ENCODE data around the gene P2RX4.
"Not testable (repeated sequence)": the region's sequence is repeated elsewhere in the genome, so short reads cannot be mapped to it uniquely, and the experiment has no call there.

P2RX4 gene

DNA sequence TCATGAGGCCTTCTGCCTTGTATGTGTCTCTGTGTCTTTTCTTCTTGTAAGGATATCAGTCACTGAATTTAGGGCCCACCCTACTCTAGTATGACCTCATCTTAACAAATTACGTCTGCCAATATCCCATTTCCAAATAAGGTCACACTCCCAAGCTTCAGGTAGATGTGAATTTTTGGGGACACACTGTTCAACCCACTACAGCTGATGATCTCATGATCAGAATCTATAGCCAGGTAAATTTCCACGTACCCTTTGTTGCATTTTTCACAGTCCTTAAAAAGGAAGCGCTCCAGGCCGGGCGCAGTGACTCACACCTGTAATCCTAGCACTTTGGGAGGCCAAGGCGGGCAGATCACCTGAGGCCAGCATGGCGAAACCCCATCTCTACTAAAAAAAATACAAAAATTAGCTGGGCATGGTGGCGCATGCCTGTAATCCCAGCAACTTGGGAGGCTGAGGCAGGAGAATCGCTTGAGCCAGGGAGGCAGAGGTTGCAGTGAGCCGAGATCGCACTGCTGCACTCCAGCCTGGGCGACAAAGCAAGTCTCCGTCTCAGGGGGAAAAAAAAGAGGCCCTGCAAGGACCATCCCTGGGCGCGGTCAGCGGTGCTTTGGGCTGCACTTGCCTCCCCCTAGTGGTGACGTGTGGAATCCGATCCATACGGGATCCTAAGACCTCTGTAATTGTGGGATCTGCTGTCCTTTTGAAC lies 20.1 kb downstream of the P2RX4 start:
- DNase-seq (ENCODE audit: low read depth in 2 of 2): peak; percentile 81 to 84
- not testable (repeated sequence) for H3K4me3 ChIP-seq (replicated peaks in 1 of 2; ENCODE audit: low read depth in 2 of 2, low read length in 2 of 2)
- TF ChIP-seq, protein P1, sequence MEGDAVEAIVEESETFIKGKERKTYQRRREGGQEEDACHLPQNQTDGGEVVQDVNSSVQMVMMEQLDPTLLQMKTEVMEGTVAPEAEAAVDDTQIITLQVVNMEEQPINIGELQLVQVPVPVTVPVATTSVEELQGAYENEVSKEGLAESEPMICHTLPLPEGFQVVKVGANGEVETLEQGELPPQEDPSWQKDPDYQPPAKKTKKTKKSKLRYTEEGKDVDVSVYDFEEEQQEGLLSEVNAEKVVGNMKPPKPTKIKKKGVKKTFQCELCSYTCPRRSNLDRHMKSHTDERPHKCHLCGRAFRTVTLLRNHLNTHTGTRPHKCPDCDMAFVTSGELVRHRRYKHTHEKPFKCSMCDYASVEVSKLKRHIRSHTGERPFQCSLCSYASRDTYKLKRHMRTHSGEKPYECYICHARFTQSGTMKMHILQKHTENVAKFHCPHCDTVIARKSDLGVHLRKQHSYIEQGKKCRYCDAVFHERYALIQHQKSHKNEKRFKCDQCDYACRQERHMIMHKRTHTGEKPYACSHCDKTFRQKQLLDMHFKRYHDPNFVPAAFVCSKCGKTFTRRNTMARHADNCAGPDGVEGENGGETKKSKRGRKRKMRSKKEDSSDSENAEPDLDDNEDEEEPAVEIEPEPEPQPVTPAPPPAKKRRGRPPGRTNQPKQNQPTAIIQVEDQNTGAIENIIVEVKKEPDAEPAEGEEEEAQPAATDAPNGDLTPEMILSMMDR (IDR thresholded peaks at IDR 0.05; ENCODE audit: low read depth, low read length): peak; percentile 94

DNA sequence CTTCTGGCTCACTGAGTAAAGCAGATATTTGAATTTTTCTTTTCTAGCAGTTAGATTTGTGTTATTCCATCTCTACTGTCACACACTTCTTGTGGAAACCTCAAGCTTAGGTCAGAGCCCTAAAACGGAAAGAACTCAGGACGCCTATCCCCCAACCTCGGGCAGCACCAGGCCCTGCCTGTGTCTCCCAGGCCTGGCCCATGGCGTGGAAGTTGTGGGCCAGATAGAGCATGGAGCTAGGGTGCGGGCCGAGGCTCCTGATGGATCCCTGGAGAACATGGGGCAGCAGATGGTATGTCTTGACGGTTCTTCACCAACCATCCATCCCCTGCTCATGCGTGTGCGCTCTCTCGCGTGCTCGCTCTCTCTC lies 20.6 kb downstream of the P2RX4 start:
- TF ChIP-seq, protein P1 (IDR thresholded peaks at IDR 0.05; ENCODE audit: low read depth, low read length): no peak
- H3K4me3 ChIP-seq (replicated peaks in 1 of 2; ENCODE audit: low read depth in 2 of 2, low read length in 2 of 2): no peak overlapping the region
- no peak for DNase-seq (ENCODE audit: low read depth in 2 of 2)

DNA sequence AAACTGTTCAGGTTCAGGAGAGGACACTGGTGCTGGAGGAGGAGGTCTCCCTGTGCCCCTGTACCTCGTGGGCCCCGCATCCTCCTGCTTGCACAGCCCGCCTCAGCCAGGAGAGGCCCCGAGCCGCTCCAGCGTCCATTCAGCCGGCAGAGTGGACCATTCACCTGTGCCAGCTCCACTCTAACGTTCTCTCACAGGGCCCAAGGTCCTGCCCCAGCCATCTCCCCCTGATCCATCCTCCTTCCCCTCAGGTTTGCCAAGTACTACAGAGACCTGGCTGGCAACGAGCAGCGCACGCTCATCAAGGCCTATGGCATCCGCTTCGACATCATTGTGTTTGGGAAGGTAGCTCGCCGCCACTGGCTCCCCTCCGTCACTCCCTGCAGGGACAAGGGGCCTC lies 22.2 kb downstream of the P2RX4 start:
- no peak overlapping the region for H3K4me3 ChIP-seq (replicated peaks in 1 of 2; ENCODE audit: low read depth in 2 of 2, low read length in 2 of 2)
- TF ChIP-seq, protein P1 (IDR thresholded peaks at IDR 0.05; ENCODE audit: low read depth, low read length): no peak

DNA sequence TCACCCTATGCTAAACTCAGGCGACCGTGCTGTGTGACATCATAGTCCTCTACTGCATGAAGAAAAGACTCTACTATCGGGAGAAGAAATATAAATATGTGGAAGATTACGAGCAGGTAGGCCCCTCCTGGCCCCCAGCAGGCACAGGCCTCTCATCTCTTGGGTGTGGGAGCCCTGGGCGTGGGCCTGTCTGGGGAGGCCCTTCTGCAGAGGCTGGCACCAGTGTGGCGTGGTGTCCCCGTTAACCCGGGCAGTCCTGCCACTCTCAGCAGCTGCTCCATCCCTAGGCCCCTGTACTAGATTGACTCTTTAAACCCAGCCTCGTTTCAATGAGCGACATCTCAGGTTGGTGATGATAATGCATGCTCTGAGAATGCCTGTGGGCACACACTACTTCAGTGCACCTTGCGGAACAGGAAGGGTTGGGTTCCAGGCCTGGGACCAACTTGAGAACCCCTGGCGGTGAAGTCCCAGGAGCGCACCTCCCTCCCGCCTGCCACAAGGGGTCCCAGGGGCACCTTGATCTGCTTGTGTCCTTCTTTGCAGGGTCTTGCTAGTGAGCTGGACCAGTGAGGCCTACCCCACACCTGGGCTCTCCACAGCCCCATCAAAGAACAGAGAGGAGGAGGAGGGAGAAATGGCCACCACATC lies 23.2 kb downstream of the P2RX4 start:
- H3K4me3 ChIP-seq (replicated peaks in 1 of 2; ENCODE audit: low read depth in 2 of 2, low read length in 2 of 2): no peak overlapping the region
- DNase-seq (ENCODE audit: low read depth in 2 of 2): no peak
- TF ChIP-seq, protein P1 (IDR thresholded peaks at IDR 0.05; ENCODE audit: low read depth, low read length): no peak

More for the DNA sequence above, 22.2 kb downstream of the P2RX4 start:
- DNase-seq (ENCODE audit: low read depth in 2 of 2): no peak

DNA sequence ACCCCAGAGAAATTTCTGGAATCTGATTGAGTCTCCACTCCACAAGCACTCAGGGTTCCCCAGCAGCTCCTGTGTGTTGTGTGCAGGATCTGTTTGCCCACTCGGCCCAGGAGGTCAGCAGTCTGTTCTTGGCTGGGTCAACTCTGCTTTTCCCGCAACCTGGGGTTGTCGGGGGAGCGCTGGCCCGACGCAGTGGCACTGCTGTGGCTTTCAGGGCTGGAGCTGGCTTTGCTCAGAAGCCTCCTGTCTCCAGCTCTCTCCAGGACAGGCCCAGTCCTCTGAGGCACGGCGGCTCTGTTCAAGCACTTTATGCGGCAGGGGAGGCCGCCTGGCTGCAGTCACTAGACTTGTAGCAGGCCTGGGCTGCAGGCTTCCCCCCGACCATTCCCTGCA lies 23.7 kb downstream of the P2RX4 start:
- no peak for DNase-seq (ENCODE audit: low read depth in 2 of 2)
- no peak overlapping the region for H3K4me3 ChIP-seq (replicated peaks in 1 of 2; ENCODE audit: low read depth in 2 of 2, low read length in 2 of 2)
- TF ChIP-seq, protein P1 (IDR thresholded peaks at IDR 0.05; ENCODE audit: low read depth, low read length): no peak

DNA sequence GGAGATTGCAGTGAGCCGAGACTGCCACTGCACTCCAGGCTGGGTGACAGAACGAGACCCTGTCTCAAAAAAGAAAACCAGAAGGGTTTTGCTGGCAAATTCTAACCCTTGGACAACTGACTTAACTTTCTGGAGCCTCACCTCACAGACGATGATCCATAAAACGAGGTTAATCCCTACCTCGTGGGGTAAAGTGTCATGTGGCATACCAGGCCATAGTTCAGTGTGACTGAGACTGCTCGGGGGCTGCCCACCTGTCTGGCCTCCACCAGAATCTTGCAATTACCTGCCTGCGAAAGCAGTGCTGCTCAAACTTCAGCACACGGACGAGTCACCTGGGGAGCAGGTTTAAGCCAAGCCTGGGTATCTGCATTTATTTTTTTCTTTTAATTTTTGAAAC lies 26.8 kb downstream of the P2RX4 start:
- DNase-seq (ENCODE audit: low read depth in 2 of 2): no peak
- H3K4me3 ChIP-seq (replicated peaks in 1 of 2; ENCODE audit: low read depth in 2 of 2, low read length in 2 of 2): no peak overlapping the region
- TF ChIP-seq, protein P1 (IDR thresholded peaks at IDR 0.05; ENCODE audit: low read depth, low read length): no peak
